Testis (tissue), 2 donors: Measurements from ENCODE around the gene ORC2.

Source experiments
- CTCF ChIP-seq, 3 experiments: fragments of 450-650 bp in 2 of 3; fragments of 200-600 bp in 1 of 3; sonication (generic) in 1 of 3; IDR thresholded peaks; one replicate each; pipeline ENCODE4 v1.5.1; 2016 to 2019; ENCODE audit warnings: antibody characterized with exemption in 3 of 3, mild to moderate bottlenecking in 2 of 3, moderate library complexity in 1 of 3
- POLR2A ChIP-seq: fragments of 450-650 bp; IDR thresholded peaks from one replicate; pipeline ENCODE4 v1.6.1; 2017; ENCODE audit warnings: antibody characterized with exemption, mild to moderate bottlenecking, moderate library complexity

- TF ChIP-seq CTCF (IDR thresholded peaks at IDR 0.05) (no peak), POLR2A (no peak)
Observed at GRCh38 chr2:200968162-200968561, 4.7 kb upstream of the ORC2 start.
